Measurements from ENCODE around the gene ARHGAP42. TPM values are rescaled to one million over a fixed set of nuclear protein-coding genes. Genes with fewer than 3 reads are reported as not detected.

The ARHGAP42 gene
- total and polyA plus RNA-seq, 11 donors, result 3.8 to 12.4 (median 8.6) TPM

GRCh38 chr11:100830274-100830673, 143.2 kb downstream of the ARHGAP42 start:
- no peaks in the 10 kb centered on the region for H3K36me3 ChIP-seq
- H3K4me3 ChIP-seq, result peak overlapping the region in 1 of 12 donors; percentile 5
- H3K27ac ChIP-seq, result peak overlapping the region in 1 of 12 donors; percentile 10
- H3K27me3 ChIP-seq, result no peaks in the 10 kb centered on the region
- no peaks in the 10 kb centered on the region for H3K9me3 ChIP-seq
- peaks cover 0 to 43% (median 21%) of the 10 kb centered on the region in 12 donors for H3K4me1 ChIP-seq
- peak; percentile 50 to 66 (median 60) for ATAC-seq
- peak in 2 of 5 donors; percentile 16 to 29 for DNase-seq
- intact Hi-C loops (cut with DNase I), result loop anchor here in 1 of 10 donors (10.0 kb wide), 1 partner anchor 145 kb away; the partner anchor contains the start of gene ARHGAP42
- WGBS, 4 donors, result 36 to 50% (median 41%) methylated on average over 7 of the region's 7 CpGs
- TF ChIP-seq POLR2A (IDR thresholded peaks at IDR 0.05) (no peak), CTCF (IDR thresholded peaks at IDR 0.05) (no peak)

GRCh38 chr11:100830978-100831732, 144.1 kb downstream of the ARHGAP42 start:
- DNase-seq (peak in 3 of 5 donors; percentile 29 to 38 (median 35)), ATAC-seq (peak; percentile 60 to 82 (median 75))
- Histone ChIP-seq H3K4me1 (peaks cover 0 to 37% (median 21%) of the 10 kb centered on the region in 12 donors), H3K4me3 (peak overlapping the region in 1 of 12 donors; percentile 32), H3K9me3 (no peaks in the 10 kb centered on the region), H3K36me3 (no peaks in the 10 kb centered on the region), H3K27me3 (no peaks in the 10 kb centered on the region), H3K27ac (peak overlapping the region in 1 of 12 donors; percentile 1)
- no peak for TF ChIP-seq CTCF (IDR thresholded peaks at IDR 0.05)
- TF ChIP-seq POLR2A (IDR thresholded peaks at IDR 0.05), result no peak
- WGBS, 4 donors, result 38 to 53% (median 43%) methylated on average over 6 of the region's 6 CpGs
- intact Hi-C loops (cut with DNase I), result loop anchor here in 1 of 10 donors (10.0 kb wide), 1 partner anchor 146 kb away; the partner anchor contains the start of gene ARHGAP42

- intact Hi-C loops (cut with DNase I), result loop anchor here in 1 of 10 donors (10.0 kb wide), 1 partner anchor 147 kb away; the partner anchor contains the start of gene ARHGAP42
- no peak for TF ChIP-seq POLR2A (IDR thresholded peaks at IDR 0.05)
- peaks cover 0 to 37% (median 21%) of the 10 kb centered on the region in 12 donors for H3K4me1 ChIP-seq
- DNase-seq (peak in 2 of 5 donors; percentile 36 to 46), ATAC-seq (peak in 3 of 4 donors; percentile 40 to 65 (median 63))
- 26 to 47% (median 42%) methylated on average over 5 of the region's 5 CpGs for WGBS, 4 donors
- no peaks in the 10 kb centered on the region for H3K36me3 ChIP-seq
- no peaks in the 10 kb centered on the region for H3K27me3 ChIP-seq
- no peak overlapping the region for H3K27ac ChIP-seq
- no peaks in the 10 kb centered on the region for H3K9me3 ChIP-seq
- H3K4me3 ChIP-seq, result no peak overlapping the region
These were observed 144.9 kb downstream of the ARHGAP42 start for GRCh38 chr11:100831929-100832494.

- Histone ChIP-seq H3K4me1 (peaks cover 0 to 37% (median 21%) of the 10 kb centered on the region in 12 donors), H3K36me3 (no peaks in the 10 kb centered on the region), H3K9me3 (no peaks in the 10 kb centered on the region), H3K27ac (no peak overlapping the region), H3K4me3 (no peak overlapping the region), H3K27me3 (no peaks in the 10 kb centered on the region)
- intact Hi-C loops (cut with DNase I), result loop anchor here in 1 of 10 donors (10.0 kb wide), 1 partner anchor 148 kb away; the partner anchor contains the start of gene ARHGAP42
- no peak for ATAC-seq
- no peak for DNase-seq
- 86 to 98% (median 95%) methylated on average over 1 of the region's 1 CpG for WGBS, 4 donors
- TF ChIP-seq CTCF (IDR thresholded peaks at IDR 0.05), result no peak
- TF ChIP-seq POLR2A (IDR thresholded peaks at IDR 0.05), result no peak
These were observed 145.7 kb downstream of the ARHGAP42 start for GRCh38 chr11:100832829-100833228.
